B cell (primary cell): ENCODE results near the gene SPEG.

Source experiments
- EZH2 ChIP-seq: IDR thresholded peaks from 2 replicates; pipeline ENCODE4 v1.6.1; 2012; ENCODE audit warnings: borderline replicate concordance, low read depth, mild to moderate bottlenecking, moderate library complexity, low read length; ENCODE audit not compliant: insufficient read depth, poor library complexity, severe bottlenecking
- TF ChIP-seq, protein P1 (sequence below): fragments of 200-600 bp; IDR thresholded peaks from one replicate; pipeline ENCODE4 v1.8.0; 2022; ENCODE audit warnings: antibody characterized with exemption, mild to moderate bottlenecking

DNA sequence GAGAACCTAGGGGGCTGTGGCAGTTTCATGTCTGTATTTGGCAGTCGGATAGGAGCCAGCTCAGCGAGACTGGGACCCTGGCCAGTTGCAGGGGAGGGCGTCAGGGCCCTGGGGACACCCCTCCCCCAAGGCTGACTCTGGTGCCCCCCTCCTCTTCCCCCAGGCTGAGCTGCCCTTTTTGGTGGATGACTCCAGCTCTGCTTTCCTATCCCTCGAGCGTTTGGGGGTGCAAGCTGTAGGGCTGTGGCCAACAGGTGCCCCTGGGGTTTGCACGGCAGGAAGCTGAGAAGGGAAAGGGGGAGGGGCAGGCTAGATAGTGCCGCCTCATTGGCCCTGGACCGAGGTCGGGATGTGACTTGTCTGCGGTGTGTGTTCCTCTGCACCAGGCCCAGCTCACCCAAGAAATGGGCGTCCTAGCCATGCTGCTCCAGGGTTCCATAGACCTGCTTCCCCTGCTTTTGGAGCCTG is 26.4 kb downstream of the SPEG start:
- TF ChIP-seq, protein P1, sequence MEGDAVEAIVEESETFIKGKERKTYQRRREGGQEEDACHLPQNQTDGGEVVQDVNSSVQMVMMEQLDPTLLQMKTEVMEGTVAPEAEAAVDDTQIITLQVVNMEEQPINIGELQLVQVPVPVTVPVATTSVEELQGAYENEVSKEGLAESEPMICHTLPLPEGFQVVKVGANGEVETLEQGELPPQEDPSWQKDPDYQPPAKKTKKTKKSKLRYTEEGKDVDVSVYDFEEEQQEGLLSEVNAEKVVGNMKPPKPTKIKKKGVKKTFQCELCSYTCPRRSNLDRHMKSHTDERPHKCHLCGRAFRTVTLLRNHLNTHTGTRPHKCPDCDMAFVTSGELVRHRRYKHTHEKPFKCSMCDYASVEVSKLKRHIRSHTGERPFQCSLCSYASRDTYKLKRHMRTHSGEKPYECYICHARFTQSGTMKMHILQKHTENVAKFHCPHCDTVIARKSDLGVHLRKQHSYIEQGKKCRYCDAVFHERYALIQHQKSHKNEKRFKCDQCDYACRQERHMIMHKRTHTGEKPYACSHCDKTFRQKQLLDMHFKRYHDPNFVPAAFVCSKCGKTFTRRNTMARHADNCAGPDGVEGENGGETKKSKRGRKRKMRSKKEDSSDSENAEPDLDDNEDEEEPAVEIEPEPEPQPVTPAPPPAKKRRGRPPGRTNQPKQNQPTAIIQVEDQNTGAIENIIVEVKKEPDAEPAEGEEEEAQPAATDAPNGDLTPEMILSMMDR: no peak
- TF ChIP-seq EZH2: no peak
